ENCODE results near the gene GPBP1.

Gene GPBP1

DNA sequence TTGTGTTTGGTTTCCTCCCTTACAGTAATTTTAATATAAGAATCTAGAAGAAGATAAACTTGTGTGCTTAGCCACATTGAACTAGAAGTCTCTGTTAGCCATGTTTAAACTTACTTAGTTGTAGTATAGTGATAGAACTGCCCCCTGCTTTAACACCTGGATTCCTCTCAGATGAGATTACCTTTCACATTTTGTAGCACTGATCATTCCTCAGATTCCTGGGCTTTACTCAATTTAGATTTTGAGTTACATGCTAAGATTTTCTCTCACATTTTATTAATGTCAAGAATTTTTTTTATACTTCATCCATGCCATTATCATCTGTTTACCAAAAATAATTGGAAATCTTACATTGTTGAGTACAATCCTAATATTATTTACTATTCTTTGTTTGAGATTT lies 70.5 kb downstream of the GPBP1 start:
- TF ChIP-seq, protein P1, sequence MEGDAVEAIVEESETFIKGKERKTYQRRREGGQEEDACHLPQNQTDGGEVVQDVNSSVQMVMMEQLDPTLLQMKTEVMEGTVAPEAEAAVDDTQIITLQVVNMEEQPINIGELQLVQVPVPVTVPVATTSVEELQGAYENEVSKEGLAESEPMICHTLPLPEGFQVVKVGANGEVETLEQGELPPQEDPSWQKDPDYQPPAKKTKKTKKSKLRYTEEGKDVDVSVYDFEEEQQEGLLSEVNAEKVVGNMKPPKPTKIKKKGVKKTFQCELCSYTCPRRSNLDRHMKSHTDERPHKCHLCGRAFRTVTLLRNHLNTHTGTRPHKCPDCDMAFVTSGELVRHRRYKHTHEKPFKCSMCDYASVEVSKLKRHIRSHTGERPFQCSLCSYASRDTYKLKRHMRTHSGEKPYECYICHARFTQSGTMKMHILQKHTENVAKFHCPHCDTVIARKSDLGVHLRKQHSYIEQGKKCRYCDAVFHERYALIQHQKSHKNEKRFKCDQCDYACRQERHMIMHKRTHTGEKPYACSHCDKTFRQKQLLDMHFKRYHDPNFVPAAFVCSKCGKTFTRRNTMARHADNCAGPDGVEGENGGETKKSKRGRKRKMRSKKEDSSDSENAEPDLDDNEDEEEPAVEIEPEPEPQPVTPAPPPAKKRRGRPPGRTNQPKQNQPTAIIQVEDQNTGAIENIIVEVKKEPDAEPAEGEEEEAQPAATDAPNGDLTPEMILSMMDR (IDR thresholded peaks at IDR 0.05; ENCODE audit: borderline replicate concordance, control extremely low read depth, extremely low read depth, insufficient read depth, missing control alignments) = no peak
- no peak for DNase-seq (ENCODE audit: low spot score)
- in situ Hi-C loops (cut with MboI; ENCODE audit: low sequenced_read_pairs, unreplicated experiment) = no loop called here

DNA sequence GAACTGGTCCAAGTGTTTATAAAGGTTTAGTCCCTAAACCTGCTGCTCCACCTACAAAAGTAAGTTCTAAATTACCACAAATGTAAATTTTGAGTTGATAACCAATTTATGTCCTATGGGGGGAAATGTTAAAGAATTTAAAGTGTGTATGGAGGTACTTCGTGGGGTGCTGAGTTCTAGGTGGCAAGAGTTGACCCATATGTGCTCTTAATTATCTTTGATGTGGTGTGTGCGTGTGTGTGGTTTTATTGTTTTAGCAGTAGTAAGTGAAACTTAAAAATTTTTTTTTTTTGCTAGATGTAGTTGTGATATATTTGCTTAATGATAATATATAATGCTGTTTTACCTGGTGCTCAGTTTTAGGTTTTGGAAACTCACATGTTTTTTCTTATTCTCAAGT lies 72.6 kb downstream of the GPBP1 start:
- no peak for DNase-seq (ENCODE audit: low spot score)
- TF ChIP-seq, protein P1 (IDR thresholded peaks at IDR 0.05; ENCODE audit: borderline replicate concordance, control extremely low read depth, extremely low read depth, insufficient read depth, missing control alignments) = no peak
- in situ Hi-C loops (cut with MboI; ENCODE audit: low sequenced_read_pairs, unreplicated experiment) = no loop called here

DNA sequence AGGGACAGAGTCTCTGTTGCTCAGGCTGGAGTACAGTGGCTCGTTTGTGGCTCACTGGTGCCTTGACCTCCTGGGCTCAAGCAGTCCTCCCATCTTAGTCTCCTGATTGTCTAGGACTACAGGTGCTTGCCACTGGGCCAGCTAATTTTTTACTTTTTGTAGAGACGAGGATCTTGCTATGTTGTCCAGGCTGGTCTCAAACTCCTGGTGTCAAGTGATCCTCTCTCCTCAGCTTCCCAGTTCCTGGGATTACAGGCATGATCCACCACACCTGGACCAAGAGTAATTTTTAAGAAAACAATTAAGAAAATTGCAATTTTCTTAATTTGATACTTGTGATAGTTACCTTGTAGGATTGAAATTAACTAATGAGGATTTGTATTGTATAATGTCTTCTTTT lies 73.9 kb downstream of the GPBP1 start:
- no peak for DNase-seq (ENCODE audit: low spot score)
- TF ChIP-seq, protein P1 (IDR thresholded peaks at IDR 0.05; ENCODE audit: borderline replicate concordance, control extremely low read depth, extremely low read depth, insufficient read depth, missing control alignments) = no peak
- in situ Hi-C loops (cut with MboI; ENCODE audit: low sequenced_read_pairs, unreplicated experiment) = no loop called here

DNA sequence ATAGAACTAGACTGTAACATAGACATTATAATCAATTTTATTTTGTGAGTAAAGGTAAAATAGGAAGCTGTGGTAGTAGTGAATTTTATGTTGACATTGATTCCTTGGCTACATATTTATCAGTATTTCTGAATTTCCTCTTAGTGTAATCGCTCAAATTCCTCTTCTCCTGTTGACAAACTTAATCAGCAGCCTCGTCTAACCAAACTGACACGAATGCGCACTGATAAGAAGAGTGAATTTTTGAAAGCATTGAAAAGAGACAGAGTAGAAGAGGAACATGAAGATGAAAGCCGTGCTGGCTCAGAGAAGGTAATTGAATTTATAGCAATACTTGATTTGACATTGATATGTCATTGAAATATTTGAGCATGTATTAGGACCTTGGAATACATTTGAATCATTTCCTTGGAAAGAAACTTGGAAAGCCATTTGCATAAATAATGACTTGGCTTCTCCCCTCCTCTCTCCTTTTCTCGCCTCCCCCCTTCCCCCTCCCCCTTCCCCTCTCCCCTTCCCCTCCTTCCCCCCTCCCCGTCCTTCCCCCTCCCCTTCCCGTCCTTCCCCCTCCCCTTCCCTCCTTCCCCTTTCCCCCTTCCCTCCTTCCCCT lies 75.5 kb downstream of the GPBP1 start:
- no peak for DNase-seq (ENCODE audit: low spot score)
- in situ Hi-C loops (cut with MboI; ENCODE audit: low sequenced_read_pairs, unreplicated experiment) = no loop called here
- TF ChIP-seq, protein P1 (IDR thresholded peaks at IDR 0.05; ENCODE audit: borderline replicate concordance, control extremely low read depth, extremely low read depth, insufficient read depth, missing control alignments) = no peak

DNA sequence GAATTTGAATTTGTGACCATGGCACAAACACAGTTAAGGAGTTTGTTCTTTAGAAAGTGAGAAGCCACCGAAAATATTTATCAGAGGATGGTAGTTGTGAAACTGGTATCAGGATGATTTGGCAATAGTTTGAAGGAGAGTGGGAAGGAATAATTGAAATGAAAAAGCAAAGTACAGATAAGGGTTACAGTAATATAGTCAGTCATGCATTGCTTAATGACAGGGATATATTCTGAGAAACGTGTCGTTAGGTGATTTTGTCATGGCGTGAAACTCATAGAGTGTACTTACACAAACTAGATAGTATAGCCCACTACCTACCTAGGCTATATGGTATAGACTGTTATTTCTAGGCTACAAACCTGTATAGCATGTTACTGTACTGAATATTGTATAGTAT lies 84.2 kb downstream of the GPBP1 start:
- in situ Hi-C loops (cut with MboI; ENCODE audit: low sequenced_read_pairs, unreplicated experiment) = no loop called here
- no peak for DNase-seq (ENCODE audit: low spot score)
- TF ChIP-seq, protein P1 (IDR thresholded peaks at IDR 0.05; ENCODE audit: borderline replicate concordance, control extremely low read depth, extremely low read depth, insufficient read depth, missing control alignments) = no peak

DNA sequence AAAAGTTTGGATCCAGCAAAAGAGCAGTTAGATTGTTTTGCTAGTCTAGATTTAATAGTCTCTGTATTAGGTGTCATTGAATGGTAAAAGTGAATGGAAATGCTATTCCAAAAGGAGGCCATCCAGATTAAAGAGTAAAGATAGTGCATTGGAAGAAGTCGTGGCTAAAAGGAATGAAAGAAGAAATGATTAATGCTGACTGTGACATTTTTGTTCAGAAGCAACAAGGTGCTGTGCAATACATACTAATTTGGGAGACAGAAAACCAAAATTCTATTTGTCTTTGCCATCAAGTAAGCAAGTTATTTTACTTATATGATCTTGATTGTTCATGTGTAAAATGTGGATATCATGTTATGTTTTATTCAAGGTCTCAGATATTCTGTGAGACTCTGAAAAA lies 85.1 kb downstream of the GPBP1 start:
- in situ Hi-C loops (cut with MboI; ENCODE audit: low sequenced_read_pairs, unreplicated experiment) = no loop called here
- TF ChIP-seq, protein P1 (IDR thresholded peaks at IDR 0.05; ENCODE audit: borderline replicate concordance, control extremely low read depth, extremely low read depth, insufficient read depth, missing control alignments) = no peak

More for the DNA sequence above, 85.1 kb downstream of the GPBP1 start:
- no peak for DNase-seq (ENCODE audit: low spot score)
